ENCODE results near the gene MBD5. TPM values are rescaled to one million over a fixed set of nuclear protein-coding genes. Genes with fewer than 3 reads are reported as not detected.

MBD5 gene
- total and polyA plus RNA-seq, 2 of the 4 experiments (the other 2 are of a cell fraction): 9.8 to 14.2 TPM

GRCh38 chr2:148282201-148282600 lies 261.3 kb downstream of the MBD5 start:
- Histone ChIP-seq H4K5ac (ENCODE audit: low read depth, low read length) (no peak overlapping the region), H3K36me3 (ENCODE audit: control insufficient read depth, insufficient read depth, low read length) (no peaks in the 10 kb centered on the region), H2AK5ac (ENCODE audit: low read depth, low read length) (no peak overlapping the region), H3K4me2 (ENCODE audit: low read depth, low read length) (no peak overlapping the region), H4K8ac (ENCODE audit: low read depth in 2 of 2, low read length in 2 of 2) (no peak overlapping the region), H4K91ac (ENCODE audit: insufficient read depth, low read depth, low read length) (no peak overlapping the region), H2AK9ac (replicated peaks; ENCODE audit: low read depth, low read length, poor library complexity) (no peak overlapping the region), H3K4ac (ENCODE audit: low read depth, low read length) (no peak overlapping the region), H2AFZ (replicated peaks; ENCODE audit: low read length, poor library complexity) (no peak overlapping the region), H2BK20ac (ENCODE audit: low read depth, low read length) (no peak overlapping the region), H2BK120ac (ENCODE audit: low read depth, low read length) (no peak overlapping the region), H3K27ac (ENCODE audit: insufficient read depth, low read length) (no peak overlapping the region), H2BK5ac (ENCODE audit: low read depth, low read length, poor library complexity, severe bottlenecking) (no peak overlapping the region), H2BK15ac (ENCODE audit: low read depth, low read length) (no peak overlapping the region), H3K4me3 (ENCODE audit: insufficient read depth, low read depth, low read length) (no peak overlapping the region), H3K9me3 (ENCODE audit: control insufficient read depth, insufficient read depth, low read length) (no peaks in the 10 kb centered on the region), H3K23ac (ENCODE audit: low read depth, low read length) (no peak overlapping the region), H3K56ac (ENCODE audit: extremely low read depth, insufficient read depth, low read length) (no peak overlapping the region), H3K79me1 (ENCODE audit: low read depth in 1 of 2, low read length in 2 of 2) (peaks cover 0 to 8% of the 10 kb centered on the region in 2 experiments; a peak in 2 of 4 replicates), H3K14ac (replicated peaks; ENCODE audit: low read depth, low read length) (no peak overlapping the region), H3K4me1 (ENCODE audit: control insufficient read depth, insufficient read depth, low read length) (no peaks in the 10 kb centered on the region; the same call in 1 of the 2 replicates), H4K20me1 (ENCODE audit: insufficient read depth, low read length) (no peaks in the 10 kb centered on the region), H3K9ac (ENCODE audit: low read depth, low read length) (no peak overlapping the region), H3K27me3 (ENCODE audit: control insufficient read depth, insufficient read depth, low read length) (no peaks in the 10 kb centered on the region), H3K18ac (ENCODE audit: low read depth, low read length) (no peak overlapping the region), H3K9me1 (ENCODE audit: insufficient read depth, low read length) (peaks cover 4% of the 10 kb centered on the region; the same call in 1 of the 2 replicates)
- 0 out of 2 replicates have a peak, but pooled peaks have one; percentile 20 for TF ChIP-seq FOS (IDR thresholded peaks at IDR 0.05; ENCODE audit: low read depth, low read length)
- no peak for TF ChIP-seq RAD21 (IDR thresholded peaks at IDR 0.05; ENCODE audit: low read length)
- dilution Hi-C loops (cut with HindIII; ENCODE audit: low sequenced_read_pairs, unreplicated experiment) (no loop called here), in situ Hi-C loops (cut with MboI; ENCODE audit: low sequenced_read_pairs) (no loop called here), intact Hi-C loops (cut with micrococcal nuclease) (no loop called here)
- CTCF ChIA-PET: no interaction called here
- POLR2A ChIA-PET (ENCODE audit: unreplicated experiment): no interaction called here
- peak; percentile 45 for DNase-seq
- no peak for ATAC-seq (ENCODE audit: low read depth)
- no TSS peak for BruUV-seq (replicated peaks)
- no CpG with 5 or more reads among the region's 1 CpG for WGBS, 2 experiments (ENCODE audit: extremely low coverage in 2 of 2, insufficient read length in 1 of 2)

Data from IMR-90 (cell line).